Breast epithelium (tissue), 4 donors: ENCODE results near the gene FNIP2. TPM values are rescaled to one million over a fixed set of nuclear protein-coding genes. Genes with fewer than 3 reads are reported as not detected.
"Not testable (repeated sequence)": the region's sequence is repeated elsewhere in the genome, so short reads cannot be mapped to it uniquely, and the experiment has no call there.

ENCODE experiments used
- DNase-seq, 2 donors: peaks; one replicate each; pipeline ENCODE4 v3.0.0-alpha.2; 2019; ENCODE audit warnings: low spot score in 2 of 2
- H3K27ac ChIP-seq, 2 donors: fragments of 200-600 bp; sonication (generic) in 1 of 2; one replicate each; pipeline ENCODE4 v1.5.1; 2016 to 2019; ENCODE audit warnings: mild to moderate bottlenecking in 1 of 2
- H3K27me3 ChIP-seq, 2 donors: fragments of 200-600 bp; sonication (generic) in 1 of 2; one replicate each; pipeline versions ENCODE4 v1.5.1 to v1.6.0; 2017 to 2019; ENCODE audit warnings: control low read depth in 1 of 2, mild to moderate bottlenecking in 1 of 2
- H3K36me3 ChIP-seq: fragments of 200-600 bp; one replicate; pipeline ENCODE4 v1.5.1; 2019
- H3K4me1 ChIP-seq, 2 donors: fragments of 200-600 bp; sonication (generic); one replicate each; pipeline ENCODE4 v1.5.1; 2016 to 2019; ENCODE audit warnings: control low read depth in 1 of 2
- H3K4me3 ChIP-seq, 3 donors: fragments of 200-600 bp; sonication (generic); 1 replicate in 2 of 3; 2 replicates in 1 of 3; pipeline ENCODE4 v1.5.1; 2016 to 2019; ENCODE audit warnings: mild to moderate bottlenecking in 3 of 3, moderate library complexity in 2 of 3
- H3K9me3 ChIP-seq, 2 donors: fragments of 200-600 bp; sonication (generic) in 1 of 2; one replicate each; pipeline ENCODE4 v1.5.1; 2016 to 2019; ENCODE audit warnings: control low read depth in 1 of 2
- POLR2A ChIP-seq: fragments of 450-650 bp; IDR thresholded peaks from one replicate; pipeline ENCODE4 v1.6.1; 2016; ENCODE audit warnings: antibody characterized with exemption, mild to moderate bottlenecking, moderate library complexity
- POLR2AphosphoS5 ChIP-seq, 3 donors: sonication (generic); formaldehyde crosslinking; IDR thresholded peaks; one replicate each; pipeline ENCODE4 v1.6.1; 2017; ENCODE audit warnings: antibody characterized with exemption in 3 of 3
- intact Hi-C: fragments of 100-400 bp; cut with DNase I; formaldehyde crosslinking; loops from one replicate; pipeline ENCODE4 v1.15.1; 2023; ENCODE audit warnings: low total_unique reads
- total RNA-seq, 3 donors: library from RNA; depleted of rRNA; stranded (reverse); fragments of >200 nt; gene quantifications; one replicate each; pipeline ENCODE4 v1.1.0, GENCODE V29; 2016
- TF ChIP-seq, protein P1 (sequence below), 3 donors: fragments of 450-650 bp; IDR thresholded peaks; one replicate each; pipeline ENCODE4 v1.5.1; 2016 to 2017; ENCODE audit warnings: antibody characterized with exemption in 3 of 3, mild to moderate bottlenecking in 3 of 3, moderate library complexity in 3 of 3

Gene FNIP2
- total RNA-seq, 3 donors from 2014 or later = 40.3 to 70.4 (median 55.2) TPM

DNA sequence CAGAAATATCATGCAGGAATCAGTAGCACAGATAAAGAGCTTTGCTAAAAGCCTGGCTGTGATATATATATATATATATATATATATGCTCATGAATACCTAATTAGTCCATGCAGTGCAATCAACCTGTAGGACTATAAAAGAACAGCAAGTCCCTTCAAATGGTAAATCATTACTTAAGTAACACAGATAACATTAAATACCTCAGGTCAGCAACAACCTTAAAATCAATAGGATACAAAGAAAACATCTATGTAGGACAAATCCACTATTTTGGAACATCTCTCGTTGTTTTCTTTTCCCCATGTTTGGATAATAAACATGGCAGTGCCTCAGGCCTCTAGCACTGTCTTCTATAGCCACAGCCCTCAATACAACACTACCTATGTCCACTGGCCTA, 106.6 kb downstream of the FNIP2 start:
- no peak for TF ChIP-seq POLR2AphosphoS5 (IDR thresholded peaks at IDR 0.05)
- TF ChIP-seq, protein P1, sequence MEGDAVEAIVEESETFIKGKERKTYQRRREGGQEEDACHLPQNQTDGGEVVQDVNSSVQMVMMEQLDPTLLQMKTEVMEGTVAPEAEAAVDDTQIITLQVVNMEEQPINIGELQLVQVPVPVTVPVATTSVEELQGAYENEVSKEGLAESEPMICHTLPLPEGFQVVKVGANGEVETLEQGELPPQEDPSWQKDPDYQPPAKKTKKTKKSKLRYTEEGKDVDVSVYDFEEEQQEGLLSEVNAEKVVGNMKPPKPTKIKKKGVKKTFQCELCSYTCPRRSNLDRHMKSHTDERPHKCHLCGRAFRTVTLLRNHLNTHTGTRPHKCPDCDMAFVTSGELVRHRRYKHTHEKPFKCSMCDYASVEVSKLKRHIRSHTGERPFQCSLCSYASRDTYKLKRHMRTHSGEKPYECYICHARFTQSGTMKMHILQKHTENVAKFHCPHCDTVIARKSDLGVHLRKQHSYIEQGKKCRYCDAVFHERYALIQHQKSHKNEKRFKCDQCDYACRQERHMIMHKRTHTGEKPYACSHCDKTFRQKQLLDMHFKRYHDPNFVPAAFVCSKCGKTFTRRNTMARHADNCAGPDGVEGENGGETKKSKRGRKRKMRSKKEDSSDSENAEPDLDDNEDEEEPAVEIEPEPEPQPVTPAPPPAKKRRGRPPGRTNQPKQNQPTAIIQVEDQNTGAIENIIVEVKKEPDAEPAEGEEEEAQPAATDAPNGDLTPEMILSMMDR (IDR thresholded peaks at IDR 0.05) = no peak
- no peak for TF ChIP-seq POLR2A

DNA sequence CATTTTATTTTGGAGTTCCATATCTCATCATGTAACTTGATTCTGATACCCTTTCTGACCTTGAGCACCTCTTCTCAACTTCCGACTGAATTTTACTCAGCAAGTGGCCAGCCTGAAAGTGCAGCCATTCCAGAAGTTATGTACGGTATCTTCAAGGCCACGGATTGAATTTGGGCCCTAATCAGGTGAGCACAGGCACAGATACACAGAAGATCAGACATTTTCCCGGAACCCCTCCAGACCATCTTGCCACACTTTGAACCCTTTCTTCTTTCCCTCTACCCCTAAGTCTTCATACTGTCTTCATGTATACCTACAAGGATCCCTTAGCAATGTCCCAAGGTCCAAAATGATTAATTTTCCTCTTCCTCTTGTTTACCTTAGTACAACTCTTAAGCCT, 108.2 kb downstream of the FNIP2 start:
- no peaks in the 10 kb centered on the region for H3K9me3 ChIP-seq
- H3K27me3 ChIP-seq = no peaks in the 10 kb centered on the region
- no peak overlapping the region for H3K4me3 ChIP-seq
- no peaks in the 10 kb centered on the region for H3K36me3 ChIP-seq
- TF ChIP-seq, protein P1 (IDR thresholded peaks at IDR 0.05) = no peak
- TF ChIP-seq POLR2AphosphoS5 (IDR thresholded peaks at IDR 0.05) (no peak), POLR2A (no peak)
- no peaks in the 10 kb centered on the region for H3K4me1 ChIP-seq
- no peak for DNase-seq
- intact Hi-C loops = no loop called here
- no peak overlapping the region for H3K27ac ChIP-seq

More for the DNA sequence above, 106.6 kb downstream of the FNIP2 start:
- Histone ChIP-seq H3K27ac (no peak overlapping the region), H3K27me3 (no peaks in the 10 kb centered on the region), H3K4me1 (no peaks in the 10 kb centered on the region), H3K9me3 (no peaks in the 10 kb centered on the region), H3K4me3 (no peak overlapping the region), H3K36me3 (no peaks in the 10 kb centered on the region)
- intact Hi-C loops = no loop called here
- no peak for DNase-seq

DNA sequence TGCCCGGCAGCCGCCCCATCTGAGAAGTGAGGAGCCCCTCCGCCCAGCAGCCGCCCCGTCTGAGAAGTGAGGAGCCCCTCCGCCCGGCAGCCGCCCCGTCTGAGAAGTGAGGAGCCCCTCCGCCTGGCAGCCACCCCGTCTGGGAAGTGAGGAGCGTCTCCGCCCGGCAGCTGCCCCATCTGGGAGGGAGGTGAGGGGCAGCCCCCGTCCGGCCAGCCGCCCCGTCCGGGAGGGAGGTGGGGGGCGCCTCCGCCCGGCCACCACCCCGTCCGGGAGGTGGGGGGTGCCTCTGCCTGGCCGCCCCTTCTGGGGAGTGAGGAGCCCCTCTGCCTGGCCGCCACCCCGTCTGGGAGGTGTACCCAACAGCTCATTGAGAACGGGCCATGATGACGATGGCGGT, 113.3 kb downstream of the FNIP2 start:
- H3K27me3 ChIP-seq, H3K4me1 ChIP-seq, H3K9me3 ChIP-seq, H3K36me3 ChIP-seq, intact Hi-C loops, DNase-seq, H3K27ac ChIP-seq, H3K4me3 ChIP-seq: not testable (repeated sequence)

DNA sequence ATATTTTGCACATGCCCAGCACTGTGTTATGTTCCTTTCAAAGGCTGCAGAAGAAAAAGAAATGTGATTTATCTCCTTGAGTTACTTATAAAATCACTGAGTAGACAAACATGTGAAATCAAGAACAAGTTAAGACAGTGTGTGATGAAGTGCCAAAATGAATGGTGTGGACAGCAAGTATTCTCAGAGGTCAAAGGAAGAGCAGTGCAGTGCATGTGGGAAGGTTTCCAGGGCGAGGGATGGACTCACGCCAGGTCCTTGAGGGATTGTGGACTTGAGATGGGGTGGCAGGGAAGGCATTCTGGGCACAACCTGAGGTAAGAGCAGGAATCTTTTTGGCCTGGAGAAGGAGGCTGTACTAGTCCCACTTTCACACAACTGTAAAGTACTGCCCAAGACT, 115.5 kb downstream of the FNIP2 start:
- intact Hi-C loops = no loop called here
- no peaks in the 10 kb centered on the region for H3K36me3 ChIP-seq
- no peak overlapping the region for H3K4me3 ChIP-seq
- H3K9me3 ChIP-seq = no peaks in the 10 kb centered on the region
- H3K4me1 ChIP-seq = no peaks in the 10 kb centered on the region
- DNase-seq = no peak
- no peak overlapping the region for H3K27ac ChIP-seq
- TF ChIP-seq, protein P1 (IDR thresholded peaks at IDR 0.05) = no peak
- TF ChIP-seq POLR2A (no peak), POLR2AphosphoS5 (IDR thresholded peaks at IDR 0.05) (no peak)
- no peaks in the 10 kb centered on the region for H3K27me3 ChIP-seq

DNA sequence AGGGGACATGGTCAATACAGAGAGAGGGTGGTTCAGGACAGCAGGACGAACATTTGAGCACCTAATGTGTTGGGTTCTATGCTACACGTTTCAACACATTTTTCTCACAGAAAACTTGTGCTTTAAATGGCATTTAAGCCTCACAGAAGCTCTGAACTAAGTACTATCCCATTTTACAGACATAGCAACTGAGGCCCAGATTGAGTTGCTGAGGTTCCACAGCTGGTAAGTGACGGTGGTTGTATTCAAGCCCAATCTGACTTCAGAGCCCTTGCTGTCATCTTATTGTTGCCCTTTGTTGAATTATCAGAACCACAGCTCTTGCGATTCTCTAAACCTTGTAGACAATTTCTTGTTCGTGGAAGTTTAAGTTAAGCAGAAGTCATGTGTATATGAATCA, 116.7 kb downstream of the FNIP2 start:
- no peak overlapping the region for H3K4me3 ChIP-seq
- H3K27me3 ChIP-seq = no peaks in the 10 kb centered on the region
- TF ChIP-seq, protein P1 (IDR thresholded peaks at IDR 0.05) = no peak
- TF ChIP-seq POLR2AphosphoS5 (IDR thresholded peaks at IDR 0.05) (no peak), POLR2A (no peak)
- H3K27ac ChIP-seq = no peak overlapping the region
- H3K4me1 ChIP-seq = no peaks in the 10 kb centered on the region
- intact Hi-C loops = no loop called here
- DNase-seq = no peak
- H3K36me3 ChIP-seq = no peaks in the 10 kb centered on the region
- H3K9me3 ChIP-seq = no peaks in the 10 kb centered on the region

DNA sequence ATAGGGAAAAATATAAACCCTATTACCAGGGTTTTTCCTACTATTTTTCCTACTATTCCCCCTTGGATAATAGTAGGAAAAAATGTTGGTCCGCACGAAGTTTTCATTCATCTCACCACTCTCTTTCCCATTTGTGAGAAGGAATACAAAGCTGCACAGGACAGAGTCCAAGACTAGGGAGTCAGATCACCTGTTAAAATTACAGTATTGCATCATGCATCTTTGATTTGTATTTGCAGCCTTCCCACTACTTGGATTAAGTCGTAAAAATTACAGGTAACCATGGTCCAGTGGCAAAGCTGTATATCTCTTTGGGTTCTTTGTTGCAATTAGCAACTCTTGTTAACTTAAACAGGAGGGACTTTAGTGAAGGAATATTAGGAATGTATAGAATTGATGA, 121.5 kb downstream of the FNIP2 start:
- no peak for TF ChIP-seq POLR2AphosphoS5 (IDR thresholded peaks at IDR 0.05)
- TF ChIP-seq, protein P1 (IDR thresholded peaks at IDR 0.05) = no peak
- no peak for TF ChIP-seq POLR2A
- Histone ChIP-seq H3K4me1 (no peaks in the 10 kb centered on the region), H3K27me3 (no peaks in the 10 kb centered on the region), H3K36me3 (no peaks in the 10 kb centered on the region), H3K4me3 (no peak overlapping the region), H3K9me3 (no peaks in the 10 kb centered on the region), H3K27ac (no peak overlapping the region)
- no peak for DNase-seq
- intact Hi-C loops = no loop called here
